HCT116 (cell line): ENCODE measurements around the gene DENND11. TPM values are rescaled to one million over a fixed set of nuclear protein-coding genes. Genes with fewer than 3 reads are reported as not detected.

Source experiments
- ATAC-seq: fragments of 200-7000 bp; cut with Tn5 transposase; 2 replicates; pipeline ENCODE4 v1.9.1; 2020; ENCODE audit warnings: mild to moderate bottlenecking, moderate library complexity
- BruUV-seq: library from RNA; stranded (reverse); fragments of 400-500 nt; replicated peaks from 2 replicates; lab custom pipeline; 2021; lab: Mats Ljungman, UMichigan
- CTCF ChIA-PET: fragments of 300-600 bp; sonication (Branson Sonifier 250); formaldehyde crosslinking; loops from one replicate; lab custom pipeline; 2021; ENCODE audit warnings: antibody characterized with exemption; lab: Charles Lee
- POLR2A ChIA-PET: fragments of 300-600, 350-600 bp; sonication (Branson Sonifier 250); formaldehyde crosslinking; loops from one replicate; lab custom pipeline; 2021; ENCODE audit warnings: antibody characterized with exemption; lab: Charles Lee
- RAD21 ChIA-PET, 2 experiments: fragments of 300-600 bp; sonication (Branson Sonifier 250); formaldehyde crosslinking; loops; one replicate each; lab custom pipeline; 2023; ENCODE audit warnings: low total read pairs in 2 of 2; ENCODE audit not compliant: uncharacterized antibody in 2 of 2, unreplicated experiment in 2 of 2, low non-redundant PET in 1 of 2; lab: Charles Lee
- DNase-seq: peaks from one replicate; pipeline ENCODE4 v3.0.0-alpha.2; 2010; ENCODE audit warnings: low read depth, low spot score
- H2AFZ ChIP-seq: fragments of 200-600 bp; shearing (Covaris generic), sonication (generic); 2 replicates; pipeline ENCODE4 v1.6.1; 2017; ENCODE audit warnings: low read depth, mixed run types, mixed read lengths, antibody characterized with exemption, low read length; ENCODE audit not compliant: poor library complexity, severe bottlenecking
- H3K27ac ChIP-seq: 2 replicates; pipeline ENCODE4 v1.5.1; 2012; ENCODE audit warnings: low read depth, low read length
- H3K27me3 ChIP-seq: fragments of 200-600 bp; sonication (generic); 2 replicates; pipeline ENCODE4 v1.6.1; 2016; ENCODE audit warnings: mixed run types, low read length, mixed read lengths; ENCODE audit not compliant: insufficient read depth
- H3K36me3 ChIP-seq, 2 experiments: fragments of 200-500 bp in 1 of 2; fragments of 200-600 bp in 1 of 2; sonication (Bioruptor generic) in 1 of 2; sonication (generic) in 1 of 2; 2 replicates each; pipeline versions ENCODE4 v1.5.1 to v1.6.1; 2014 to 2016; ENCODE audit warnings: low read length in 2 of 2, inconsistent platforms in 1 of 2, mixed read lengths in 1 of 2, mixed run types in 1 of 2; ENCODE audit not compliant: insufficient read depth in 2 of 2, control insufficient read depth in 1 of 2
- H3K4me1 ChIP-seq, 2 experiments: fragments of 200-600 bp in 1 of 2; sonication (generic) in 1 of 2; 2 replicates each; pipeline versions ENCODE4 v1.5.1 to v1.6.1; 2012 to 2017; ENCODE audit warnings: low read length in 2 of 2, inconsistent platforms in 1 of 2, mild to moderate bottlenecking in 1 of 2, mixed read lengths in 1 of 2, mixed run types in 1 of 2, moderate library complexity in 1 of 2; ENCODE audit not compliant: insufficient read depth in 2 of 2, control insufficient read depth in 1 of 2
- H3K4me2 ChIP-seq: fragments of 200-600 bp; sonication (generic); 2 replicates; pipeline ENCODE4 v1.6.1; 2017; ENCODE audit warnings: mixed run types, low read length, mixed read lengths
- H3K4me3 ChIP-seq, 2 experiments: fragments of 200-600 bp in 1 of 2; sonication (generic) in 1 of 2; replicated peaks in 1 of 2; 2 replicates each; pipeline ENCODE4 v1.5.1; 2011 to 2016; ENCODE audit warnings: low read length in 2 of 2, control low read depth in 1 of 2, low read depth in 1 of 2, mild to moderate bottlenecking in 1 of 2, mixed read lengths in 1 of 2, mixed run types in 1 of 2
- H3K79me2 ChIP-seq: fragments of 200-600 bp; sonication (generic); 2 replicates; pipeline ENCODE4 v1.6.1; 2017; ENCODE audit warnings: mild to moderate bottlenecking, mixed run types, low read length, moderate library complexity, mixed read lengths; ENCODE audit not compliant: insufficient read depth
- H3K9ac ChIP-seq: fragments of 200-600 bp; sonication (generic); 2 replicates; pipeline ENCODE4 v1.6.1; 2016; ENCODE audit warnings: low read length, mixed read lengths
- H3K9me2 ChIP-seq: fragments of 200-600 bp; sonication (generic), shearing (Covaris generic); 2 replicates; pipeline ENCODE4 v1.6.1; 2017; ENCODE audit warnings: mixed run types, mild to moderate bottlenecking, moderate library complexity; ENCODE audit not compliant: insufficient read depth
- H3K9me3 ChIP-seq, 2 experiments: fragments of 200-500 bp in 1 of 2; fragments of 200-600 bp in 1 of 2; sonication (Bioruptor generic) in 1 of 2; sonication (generic) in 1 of 2; 2 replicates each; pipeline ENCODE4 v1.6.1; 2014 to 2017; ENCODE audit warnings: low read length in 2 of 2, mixed read lengths in 2 of 2, inconsistent platforms in 1 of 2, low read depth in 1 of 2, mild to moderate bottlenecking in 1 of 2, mixed run types in 1 of 2, moderate library complexity in 1 of 2; ENCODE audit not compliant: control insufficient read depth in 1 of 2, insufficient read depth in 1 of 2
- H4K20me1 ChIP-seq: fragments of 200-600 bp; sonication (generic), shearing (Covaris generic); 2 replicates; pipeline ENCODE4 v1.6.1; 2017; ENCODE audit warnings: mixed run types, mild to moderate bottlenecking, moderate library complexity; ENCODE audit not compliant: insufficient read depth
- ATF3 ChIP-seq: IDR thresholded peaks from 2 replicates; pipeline ENCODE4 v1.6.1; 2012
- CEBPB ChIP-seq: IDR thresholded peaks from 2 replicates; pipeline ENCODE4 v1.6.1; 2012; ENCODE audit warnings: low read depth
- CTCF ChIP-seq, 3 experiments: fragments of 200-600 bp in 1 of 3; sonication (generic) in 1 of 3; IDR thresholded peaks in 2 of 3; conservative IDR thresholded peaks in 1 of 3; 2 replicates each; pipeline ENCODE4 v1.5.1; 2012 to 2017; ENCODE audit warnings: low read depth in 2 of 3, low read length in 2 of 3, antibody characterized with exemption in 1 of 3, borderline replicate concordance in 1 of 3, control low read depth in 1 of 3, mild to moderate bottlenecking in 1 of 3, mixed read lengths in 1 of 3, mixed run types in 1 of 3, moderate library complexity in 1 of 3; ENCODE audit not compliant: insufficient read depth in 1 of 3
- EGR1 ChIP-seq: IDR thresholded peaks from 2 replicates; pipeline ENCODE4 v1.6.1; 2012; ENCODE audit warnings: low read depth
- POLR2A ChIP-seq: IDR thresholded peaks from 2 replicates; pipeline ENCODE4 v1.7.0; 2011; ENCODE audit warnings: borderline replicate concordance; ENCODE audit not compliant: insufficient read depth, insufficient read length; ENCODE audit errors: extremely low read depth
- POLR2AphosphoS5 ChIP-seq: IDR thresholded peaks from 2 replicates; pipeline ENCODE4 v1.6.1; 2011; ENCODE audit warnings: mild to moderate bottlenecking, low read depth, low read length, moderate library complexity
- SRF ChIP-seq: IDR thresholded peaks from 2 replicates; pipeline ENCODE4 v1.6.1; 2012; ENCODE audit warnings: low read depth
- intact Hi-C: fragments of 100-400 bp; cut with micrococcal nuclease; formaldehyde crosslinking; loops from 2 replicates; pipeline ENCODE4 v1.10.0; 2022
- total RNA-seq: library from RNA; stranded (reverse); gene quantifications from one replicate; pipeline ENCODE4 v1.2.1, GENCODE V29; 2021; ENCODE audit not compliant: unreplicated experiment

The DENND11 gene
- total RNA-seq, 1 experiment from 2014 or later: 23.4 TPM

DNA sequence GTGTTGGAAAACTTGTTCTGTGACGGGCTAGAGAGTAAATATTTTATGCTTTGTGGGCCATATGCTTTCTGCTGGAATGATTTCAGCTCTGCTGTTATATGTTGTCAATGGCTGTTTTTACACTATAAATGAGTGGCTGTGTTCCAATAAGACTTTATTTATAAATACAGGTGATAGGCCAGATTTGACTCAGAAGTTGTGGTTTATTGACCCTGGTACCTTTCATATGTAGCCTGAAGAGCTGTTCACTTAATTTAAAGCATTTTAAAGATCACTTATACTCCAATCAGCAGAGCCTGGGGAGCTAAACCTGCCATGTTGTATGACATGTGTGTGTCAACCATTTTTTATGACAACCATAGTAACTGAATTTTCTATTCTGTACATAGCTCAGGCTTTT is 27.1 kb upstream of the DENND11 start (continued):
- TF ChIP-seq CTCF (IDR thresholded peaks at IDR 0.05 in 2 of 3, conservative IDR thresholded peaks at IDR 0.05 in 1 of 3; ENCODE audit: borderline replicate concordance in 1 of 3, insufficient read depth in 1 of 3, low read depth in 2 of 3, low read length in 2 of 3) (no peak), POLR2AphosphoS5 (no peak), EGR1 (no peak)

DNA sequence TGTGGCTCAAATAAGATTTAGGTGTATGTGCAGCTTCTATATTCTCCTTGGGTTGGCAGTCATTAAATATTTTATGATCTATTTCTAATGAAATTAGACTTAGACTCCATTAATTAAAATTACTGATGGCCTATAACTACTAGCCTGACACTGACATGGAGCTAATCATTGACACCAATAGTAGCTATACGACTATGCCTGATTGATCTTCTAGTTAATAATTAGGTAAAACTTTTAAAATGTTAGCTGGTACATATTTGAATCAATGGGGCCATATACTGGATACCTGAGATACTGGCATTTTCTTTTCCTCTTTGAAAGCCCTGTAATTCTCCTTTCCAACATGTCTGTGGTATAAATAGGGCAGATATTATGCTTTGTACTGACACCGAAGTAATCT is 20.6 kb upstream of the DENND11 start:
- Histone ChIP-seq H3K9me2 (no peaks in the 10 kb centered on the region), H3K9ac (no peak overlapping the region), H3K27ac (no peak overlapping the region)
- POLR2A ChIA-PET: interaction anchor here (1.6 kb wide), 1 partner anchor 15 kb away, joined by 4 read pairs; the partner anchor contains the start of gene SSBP1
- intact Hi-C loops: no loop called here
- TF ChIP-seq SRF (no peak), ATF3 (no peak), CEBPB (no peak), POLR2A (no peak)
- TF ChIP-seq, all 23 proteins: peak for 0
- ChIA-PET RAD21 (no interaction called here), CTCF (interaction anchor here (1.7 kb wide), 1 partner anchor 16 kb away, joined by 4 read pairs; the partner anchor contains the start of gene SSBP1)
- H3K4me1 ChIP-seq: no peaks in the 10 kb centered on the region
- no peaks in the 10 kb centered on the region for H3K9me3 ChIP-seq
- H3K36me3 ChIP-seq: no peaks in the 10 kb centered on the region
- DNase-seq (no peak), ATAC-seq (no peak)
- no peaks in the 10 kb centered on the region for H3K27me3 ChIP-seq
- H3K4me2 ChIP-seq: no peak overlapping the region
- BruUV-seq: no TSS peak
- no peaks in the 10 kb centered on the region for H4K20me1 ChIP-seq
- no peak overlapping the region for H3K4me3 ChIP-seq
- H3K79me2 ChIP-seq: no peaks in the 10 kb centered on the region
- H2AFZ ChIP-seq: no peak overlapping the region
